ENCODE results near the gene SERPINB13.

Gene SERPINB13, protein sequence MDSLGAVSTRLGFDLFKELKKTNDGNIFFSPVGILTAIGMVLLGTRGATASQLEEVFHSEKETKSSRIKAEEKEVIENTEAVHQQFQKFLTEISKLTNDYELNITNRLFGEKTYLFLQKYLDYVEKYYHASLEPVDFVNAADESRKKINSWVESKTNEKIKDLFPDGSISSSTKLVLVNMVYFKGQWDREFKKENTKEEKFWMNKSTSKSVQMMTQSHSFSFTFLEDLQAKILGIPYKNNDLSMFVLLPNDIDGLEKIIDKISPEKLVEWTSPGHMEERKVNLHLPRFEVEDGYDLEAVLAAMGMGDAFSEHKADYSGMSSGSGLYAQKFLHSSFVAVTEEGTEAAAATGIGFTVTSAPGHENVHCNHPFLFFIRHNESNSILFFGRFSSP

GRCh38 chr18:63586966-63587365 is at the start of gene SERPINB13:
SERPINB13 (plus strand) TSS chr18:63587343; CDS start chr18:63588668, 1,325 bp downstream.
- no peak for DNase-seq

- no peak for DNase-seq
Observed at GRCh38 chr18:63539904-63540510, 47.1 kb upstream of the SERPINB13 start.

GRCh38 chr18:63542069-63542468 is 45.1 kb upstream of the SERPINB13 start, which contains the start of gene SERPINB12:
SERPINB12 (plus strand) TSS chr18:63542369; CDS start chr18:63556160, 13,791 bp downstream.
- no peak for DNase-seq

DNA sequence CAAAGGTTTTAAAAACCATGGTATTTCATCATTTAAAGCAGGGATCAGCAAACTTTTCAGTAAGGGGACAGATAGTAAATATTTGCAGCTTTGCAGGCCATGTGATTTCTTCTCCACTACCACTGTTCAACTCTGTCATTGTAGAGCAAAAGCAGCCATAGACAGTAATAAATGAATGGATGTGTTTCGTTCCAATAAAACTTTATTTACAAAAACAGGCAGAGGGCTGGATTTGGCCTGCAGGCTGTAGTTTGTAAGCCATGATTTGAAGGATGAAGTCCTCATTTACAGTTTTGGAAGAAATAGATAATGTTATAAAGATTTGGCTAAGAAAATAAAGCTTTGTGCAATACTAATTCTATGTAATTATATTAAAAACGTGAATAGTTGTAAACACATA is 43.1 kb upstream of the SERPINB13 start:
- no peak for DNase-seq

- DNase-seq = no peak
Observed at GRCh38 chr18:63545000-63545399, 42.1 kb upstream of the SERPINB13 start.

DNA sequence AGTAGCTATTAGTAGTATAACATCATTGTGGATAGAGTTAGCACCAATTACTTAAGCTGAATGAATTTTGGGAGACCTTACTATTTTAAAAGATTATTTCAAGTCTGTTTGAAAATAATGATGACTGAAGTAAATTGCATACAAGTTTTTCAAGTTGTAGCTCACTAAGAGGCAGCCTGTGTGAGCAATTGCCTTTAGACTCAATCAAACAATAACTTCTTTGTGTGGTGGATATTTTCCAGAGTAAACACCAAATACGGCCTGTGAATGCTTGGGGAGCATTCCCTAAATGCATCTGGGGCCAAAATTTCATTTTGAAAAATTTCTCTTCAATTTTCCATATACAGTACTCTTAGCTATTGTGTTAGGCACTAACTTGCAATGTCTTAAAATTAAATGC is 37.1 kb upstream of the SERPINB13 start:
- no peak for DNase-seq

DNA sequence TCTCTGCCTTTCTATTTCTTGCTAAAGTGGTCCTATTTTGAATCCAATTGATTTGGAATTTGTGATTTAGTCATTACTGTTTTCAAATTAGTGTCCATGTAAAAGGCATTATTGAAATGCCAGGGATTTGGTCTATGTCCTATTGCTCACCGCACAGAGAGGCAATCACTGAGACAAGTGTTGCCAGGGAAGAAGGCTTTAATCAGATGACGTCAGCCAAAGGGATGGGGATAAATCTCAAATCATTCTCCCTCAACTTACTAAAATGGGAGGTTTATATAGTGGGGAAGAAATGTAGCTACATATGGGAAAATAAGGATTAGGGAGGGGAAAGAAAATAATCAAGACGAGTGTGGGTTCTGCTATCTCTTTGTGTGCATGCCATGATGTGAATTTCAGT is 35.4 kb upstream of the SERPINB13 start:
- no peak for DNase-seq

DNA sequence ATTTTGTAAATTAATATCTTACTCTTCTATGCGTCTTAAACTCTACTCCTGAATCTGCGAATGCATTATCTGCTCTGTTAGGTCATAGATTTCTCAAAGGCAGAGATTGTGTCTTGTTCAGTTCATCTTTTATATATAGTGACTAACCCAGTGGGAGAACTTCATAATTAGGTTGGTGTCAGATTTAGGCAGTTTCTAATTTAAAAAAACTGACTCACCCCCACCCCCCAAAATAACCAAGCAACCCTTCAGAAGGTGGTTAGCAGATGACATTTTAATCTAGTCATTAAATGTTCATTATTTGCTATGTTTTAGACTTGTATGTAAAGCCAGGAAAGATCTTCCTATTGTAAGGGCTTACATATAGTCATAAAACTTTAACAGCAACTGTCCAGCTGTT is 34.6 kb upstream of the SERPINB13 start:
- DNase-seq = no peak

DNA sequence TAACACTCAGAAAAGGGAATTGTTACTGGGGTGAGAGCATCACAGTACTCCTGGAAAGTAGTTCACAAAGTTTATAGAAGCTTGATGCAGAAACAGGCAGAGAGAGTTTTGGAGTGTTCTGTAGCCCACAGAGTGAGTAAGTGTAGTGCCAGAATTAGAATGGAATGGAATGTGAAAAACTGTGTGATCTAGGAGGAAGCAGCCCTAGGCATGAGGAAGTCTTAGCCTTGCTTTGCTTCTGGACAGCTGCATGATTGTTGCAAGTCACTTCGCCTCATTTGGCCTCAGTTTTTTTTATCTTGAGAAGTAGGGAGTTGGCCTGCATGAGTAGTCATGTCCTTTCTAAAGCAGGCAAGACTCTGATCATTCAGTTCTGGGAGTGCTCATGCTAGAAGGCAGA is 34.1 kb upstream of the SERPINB13 start:
- no peak for DNase-seq

- no peak for DNase-seq
Observed at GRCh38 chr18:63559567-63560491, 27.3 kb upstream of the SERPINB13 start.

- DNase-seq = no peak
Observed at GRCh38 chr18:63562284-63562683, 24.9 kb upstream of the SERPINB13 start.

DNA sequence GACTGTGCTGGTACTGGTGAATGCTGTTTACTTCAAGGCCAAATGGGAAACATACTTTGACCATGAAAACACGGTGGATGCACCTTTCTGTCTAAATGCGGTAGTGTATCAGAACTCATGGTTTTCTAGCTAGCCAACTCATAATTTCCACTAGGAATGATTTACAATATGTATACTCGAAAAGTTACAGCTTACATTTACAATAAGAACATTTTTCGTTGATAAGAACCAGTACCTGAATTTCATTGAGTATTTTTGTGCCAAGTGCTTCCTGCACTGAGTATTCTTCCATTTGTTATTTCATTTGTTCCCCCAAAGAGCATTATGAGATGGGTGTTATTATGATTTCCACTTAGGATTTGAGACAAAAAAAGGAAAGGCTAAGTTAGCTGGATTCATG is 23.1 kb upstream of the SERPINB13 start:
- DNase-seq = no peak

GRCh38 chr18:63564561-63564960 is 22.6 kb upstream of the SERPINB13 start:
- DNase-seq = no peak

DNA sequence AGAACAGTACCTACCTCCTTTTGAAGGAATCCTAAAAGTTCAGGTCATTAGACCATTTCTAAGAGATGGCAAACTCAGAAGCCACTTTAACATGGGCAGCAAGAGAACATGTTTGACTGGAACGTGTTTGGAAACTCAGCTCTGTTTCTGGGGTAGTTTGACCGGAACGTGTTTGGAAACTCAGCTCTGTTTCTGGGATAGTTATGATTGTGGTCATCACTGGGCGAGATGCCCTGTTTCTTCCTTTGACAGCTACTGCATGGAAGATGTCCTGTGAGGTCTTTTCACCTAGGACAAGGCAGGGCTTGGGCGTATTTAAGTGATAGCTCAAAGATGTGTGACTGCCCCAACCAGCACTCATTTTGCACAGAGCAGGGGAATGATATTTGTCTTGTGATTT is 19.9 kb upstream of the SERPINB13 start:
- DNase-seq = no peak

- no peak for DNase-seq
Observed at GRCh38 chr18:63567825-63568224, 19.3 kb upstream of the SERPINB13 start.

GRCh38 chr18:63570721-63571120 is 16.4 kb upstream of the SERPINB13 start:
- DNase-seq = no peak

GRCh38 chr18:63575681-63576080 is 11.5 kb upstream of the SERPINB13 start:
- no peak for DNase-seq

DNA sequence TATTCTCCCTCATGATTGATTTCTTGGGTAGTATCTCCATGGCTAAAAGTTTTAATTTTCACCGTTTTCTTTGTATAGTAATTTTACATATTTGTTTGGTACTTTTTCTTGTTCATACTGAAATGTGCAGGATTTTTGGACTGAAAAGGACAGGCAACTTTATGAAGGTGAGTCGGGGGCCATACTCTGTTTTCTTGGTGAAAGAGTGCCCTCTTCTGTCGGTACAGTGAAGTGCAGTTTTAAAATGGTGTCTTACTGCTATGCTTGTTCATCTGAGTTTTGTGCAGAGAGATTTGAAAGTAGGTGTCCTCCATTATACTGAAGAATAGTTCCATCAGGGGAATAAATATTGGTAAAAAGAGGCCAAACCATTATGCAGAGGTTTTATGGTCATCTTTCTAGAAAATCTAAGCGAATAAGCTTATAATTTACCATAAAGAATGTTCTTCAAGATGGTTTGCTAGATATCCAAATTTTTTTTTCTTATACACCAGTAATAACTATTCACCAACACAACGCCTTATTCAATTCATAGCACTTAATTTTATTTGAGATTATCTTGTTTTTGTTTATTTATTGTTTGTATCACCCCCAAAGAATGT is 8.7 kb upstream of the SERPINB13 start:
- DNase-seq = no peak

DNA sequence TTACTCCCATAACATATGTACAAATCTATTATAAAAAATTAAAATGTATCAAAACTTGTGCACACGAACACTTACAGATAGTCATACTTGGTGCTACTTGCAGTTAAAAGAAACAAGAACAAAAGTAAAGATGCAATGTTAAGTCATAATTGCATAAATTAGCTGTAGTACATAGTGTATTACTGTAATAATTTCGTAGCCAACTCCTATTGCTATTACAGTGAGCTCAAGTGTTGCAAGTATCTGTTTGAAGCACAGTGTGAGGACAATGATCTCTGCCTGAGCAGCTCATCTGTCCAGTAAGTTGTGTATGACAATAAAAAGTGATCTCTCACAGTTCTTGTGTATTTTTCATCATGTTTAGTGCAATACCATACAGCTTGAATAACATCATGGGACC is 7.5 kb upstream of the SERPINB13 start:
- DNase-seq = no peak

DNA sequence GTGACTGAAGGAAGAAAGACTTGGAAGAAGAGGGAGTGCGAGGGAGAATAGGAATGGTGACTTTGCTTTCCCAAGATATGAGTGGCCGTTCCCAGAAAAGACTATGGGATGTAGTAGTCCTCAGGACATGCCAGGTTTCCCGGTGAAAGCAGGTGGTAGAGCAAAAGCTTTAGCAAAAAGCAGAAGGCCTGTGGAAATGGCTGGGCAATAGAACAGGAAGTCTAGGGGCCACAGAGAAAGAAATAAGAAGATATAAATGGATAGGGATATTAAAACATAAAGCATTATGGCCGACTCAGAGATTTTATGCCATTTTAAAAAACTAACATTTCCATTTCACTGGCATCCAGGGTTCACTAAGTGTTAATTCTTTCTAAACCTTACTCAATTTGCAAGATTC is 1.2 kb upstream of the SERPINB13 start:
- DNase-seq = no peak

DNA sequence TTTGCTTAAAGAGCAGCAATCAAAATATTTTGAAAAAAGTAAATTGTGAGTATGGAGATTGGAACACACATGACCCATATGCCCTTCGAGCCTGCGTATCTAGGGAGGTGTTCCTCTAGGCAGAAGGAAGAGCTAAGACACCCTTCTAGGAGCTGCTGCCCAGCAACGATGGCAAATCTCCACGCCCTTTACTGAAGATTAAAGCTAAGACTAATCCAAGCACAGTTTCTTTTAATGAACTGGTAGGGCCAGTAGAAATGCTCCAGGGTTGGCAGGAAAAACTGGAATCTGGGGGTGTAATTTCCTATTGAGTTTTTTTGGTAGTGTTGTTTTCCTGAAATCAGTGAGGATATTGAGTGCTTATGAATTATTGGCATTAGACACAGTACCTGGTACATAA is 712 bp upstream of the SERPINB13 start:
- DNase-seq = no peak

- DNase-seq = no peak
Observed at GRCh38 chr18:63588909-63589308, 1.8 kb downstream of the SERPINB13 start.

GRCh38 chr18:63590373-63590772 is 3.2 kb downstream of the SERPINB13 start:
- no peak for DNase-seq
